H9 (cell line): Measurements from ENCODE around the gene MUC5B. TPM values are rescaled to one million over a fixed set of nuclear protein-coding genes. Genes with fewer than 3 reads are reported as not detected.
"Not testable (repeated sequence)": the region's sequence is repeated elsewhere in the genome, so short reads cannot be mapped to it uniquely, and the experiment has no call there.

Experiments used
- DNase-seq: peaks from one replicate; pipeline ENCODE4 v3.0.0-alpha.2; 2017
- H2AFZ ChIP-seq: one replicate; pipeline ENCODE4 v1.6.1; 2013; ENCODE audit warnings: mild to moderate bottlenecking, low read length, control low read depth, moderate library complexity
- H2AK5ac ChIP-seq: 2 replicates; pipeline ENCODE4 v1.6.1; 2013; ENCODE audit warnings: low read length, control low read depth, mixed read lengths; ENCODE audit not compliant: insufficient read length
- H2BK120ac ChIP-seq: one replicate; pipeline ENCODE4 v1.6.1; 2013; ENCODE audit warnings: low read depth, mild to moderate bottlenecking, low read length, control low read depth, inconsistent platforms; ENCODE audit not compliant: poor library complexity, severe bottlenecking
- H2BK12ac ChIP-seq: 2 replicates; pipeline ENCODE4 v1.6.1; 2013; ENCODE audit warnings: low read length, control low read depth, mixed read lengths, low read depth; ENCODE audit not compliant: insufficient read length
- H2BK15ac ChIP-seq: 2 replicates; pipeline ENCODE4 v1.6.1; 2013; ENCODE audit warnings: low read depth, low read length, control low read depth
- H2BK20ac ChIP-seq: one replicate; pipeline ENCODE4 v1.6.1; 2013; ENCODE audit warnings: low read depth, mild to moderate bottlenecking, low read length, control low read depth, inconsistent platforms; ENCODE audit not compliant: poor library complexity, severe bottlenecking
- H2BK5ac ChIP-seq: 2 replicates; pipeline ENCODE4 v1.6.1; 2013; ENCODE audit warnings: low read length, control low read depth, mixed read lengths; ENCODE audit not compliant: insufficient read length
- H3K14ac ChIP-seq: 2 replicates; pipeline ENCODE4 v1.6.1; 2013; ENCODE audit warnings: low read length, control low read depth; ENCODE audit not compliant: insufficient read depth
- H3K18ac ChIP-seq: 2 replicates; pipeline ENCODE4 v1.6.1; 2013; ENCODE audit warnings: low read depth, mild to moderate bottlenecking, mixed read lengths, low read length, control low read depth; ENCODE audit not compliant: insufficient read length
- H3K23ac ChIP-seq: 2 replicates; pipeline ENCODE4 v1.6.1; 2013; ENCODE audit warnings: low read length, control low read depth, mixed read lengths, low read depth; ENCODE audit not compliant: insufficient read length
- H3K23me2 ChIP-seq: 2 replicates; pipeline ENCODE4 v1.6.1; 2013; ENCODE audit warnings: low read depth, mild to moderate bottlenecking, mixed read lengths, low read length, control low read depth; ENCODE audit not compliant: insufficient read length, poor library complexity, severe bottlenecking
- H3K27ac ChIP-seq: 2 replicates; pipeline ENCODE4 v1.5.1; 2013; ENCODE audit warnings: low read length, control low read depth, mixed read lengths, low read depth; ENCODE audit not compliant: insufficient read length
- H3K27me3 ChIP-seq: 2 replicates; pipeline ENCODE4 v1.6.1; 2013; ENCODE audit warnings: low read length, control low read depth, inconsistent platforms; ENCODE audit not compliant: insufficient read depth
- H3K4ac ChIP-seq: 2 replicates; pipeline ENCODE4 v1.6.1; 2013; ENCODE audit warnings: low read depth, mild to moderate bottlenecking, control low read depth, inconsistent platforms, low read length, moderate library complexity
- H3K4me1 ChIP-seq: 2 replicates; pipeline ENCODE4 v1.6.1; 2013; ENCODE audit warnings: low read length, control low read depth, inconsistent platforms; ENCODE audit not compliant: insufficient read depth
- H3K4me2 ChIP-seq: 2 replicates; pipeline ENCODE4 v1.6.1; 2013; ENCODE audit warnings: low read length, control low read depth, mixed read lengths; ENCODE audit not compliant: insufficient read length, insufficient read depth
- H3K56ac ChIP-seq: 2 replicates; pipeline ENCODE4 v1.6.1; 2013; ENCODE audit warnings: low read depth, mild to moderate bottlenecking, mixed read lengths, low read length, control low read depth; ENCODE audit not compliant: insufficient read length
- H3K79me1 ChIP-seq: 2 replicates; pipeline ENCODE4 v1.6.1; 2013; ENCODE audit warnings: low read depth, mild to moderate bottlenecking, moderate library complexity, low read length, control low read depth, inconsistent platforms; ENCODE audit not compliant: insufficient read depth, poor library complexity, severe bottlenecking
- H3K79me2 ChIP-seq: 2 replicates; pipeline ENCODE4 v1.6.1; 2013; ENCODE audit warnings: low read length, control low read depth, inconsistent platforms; ENCODE audit not compliant: insufficient read depth
- H3K9ac ChIP-seq: 2 replicates; pipeline ENCODE4 v1.6.1; 2013; ENCODE audit warnings: low read length, control low read depth, mixed read lengths; ENCODE audit not compliant: insufficient read length; ENCODE audit errors: extremely low read depth
- H3K9me3 ChIP-seq: one replicate; pipeline ENCODE4 v1.6.1; 2013; ENCODE audit warnings: low read depth, low read length, inconsistent platforms; ENCODE audit not compliant: control insufficient read depth
- H3T11ph ChIP-seq: one replicate; pipeline ENCODE4 v1.6.1; 2013; ENCODE audit warnings: mild to moderate bottlenecking, low read length, control low read depth, inconsistent platforms
- H4K20me1 ChIP-seq: one replicate; pipeline ENCODE4 v1.6.1; 2013; ENCODE audit not compliant: control insufficient read depth, insufficient read length, insufficient read depth
- H4K5ac ChIP-seq: 2 replicates; pipeline ENCODE4 v1.6.1; 2013; ENCODE audit warnings: low read depth, mild to moderate bottlenecking, mixed read lengths, low read length, control low read depth; ENCODE audit not compliant: insufficient read length
- H4K8ac ChIP-seq: replicated peaks from 2 replicates; pipeline ENCODE4 v1.6.1; 2013; ENCODE audit warnings: low read length, control low read depth, mixed read lengths, low read depth; ENCODE audit not compliant: insufficient read length
- H4K91ac ChIP-seq: 2 replicates; pipeline ENCODE4 v1.6.1; 2013; ENCODE audit warnings: low read depth, mild to moderate bottlenecking, moderate library complexity, mixed read lengths, low read length, control low read depth; ENCODE audit not compliant: insufficient read length
- H3K27ac Mint-ChIP-seq, 3 experiments: 2 replicates in 2 of 3; 3 replicates in 1 of 3; pipeline ENCODE4 v1.8.0; 2020 to 2021; ENCODE audit warnings: mixed read lengths in 3 of 3, mild to moderate bottlenecking in 1 of 3, moderate library complexity in 1 of 3
- H3K27me3 Mint-ChIP-seq: 2 replicates; pipeline ENCODE4 v1.8.0; 2021; ENCODE audit warnings: low read depth, mild to moderate bottlenecking, moderate library complexity, mixed read lengths
- H3K36me3 Mint-ChIP-seq, 3 experiments: 2 replicates in 2 of 3; 3 replicates in 1 of 3; pipeline ENCODE4 v1.8.0; 2020 to 2021; ENCODE audit warnings: low read depth in 3 of 3, mixed read lengths in 3 of 3; ENCODE audit not compliant: insufficient read depth in 1 of 3
- H3K4me1 Mint-ChIP-seq, 2 experiments: 2 replicates each; pipeline ENCODE4 v1.8.0; 2020; ENCODE audit warnings: mixed read lengths in 2 of 2
- H3K4me3 Mint-ChIP-seq, 2 experiments: 2 replicates in 1 of 2; 3 replicates in 1 of 2; pipeline ENCODE4 v1.8.0; 2020 to 2021; ENCODE audit warnings: mild to moderate bottlenecking in 2 of 2, mixed read lengths in 2 of 2, moderate library complexity in 1 of 2
- H3K9me3 Mint-ChIP-seq, 2 experiments: 2 replicates in 1 of 2; 3 replicates in 1 of 2; pipeline ENCODE4 v1.8.0; 2020; ENCODE audit warnings: mild to moderate bottlenecking in 2 of 2, mixed read lengths in 2 of 2, moderate library complexity in 1 of 2
- WGBS: extraction: QIAGEN DNeasy Blood & Tissue Kit; methylation state at CpG from one replicate; pipeline ENCODE4 v1.1.7; 2013; ENCODE audit warnings: missing lambda C conversion rate, low lambda C conversion rate, mixed read lengths; ENCODE audit not compliant: insufficient read length; ENCODE audit errors: extremely low coverage; 5-methylcytosine and 5-hydroxymethylcytosine counted together
- total RNA-seq: library from RNA; stranded (reverse); gene quantifications from 2 replicates; pipeline ENCODE4 v1.2.1, GENCODE V29; 2021

MUC5B gene
- total RNA-seq, 1 experiment from 2014 or later: not detected

DNA sequence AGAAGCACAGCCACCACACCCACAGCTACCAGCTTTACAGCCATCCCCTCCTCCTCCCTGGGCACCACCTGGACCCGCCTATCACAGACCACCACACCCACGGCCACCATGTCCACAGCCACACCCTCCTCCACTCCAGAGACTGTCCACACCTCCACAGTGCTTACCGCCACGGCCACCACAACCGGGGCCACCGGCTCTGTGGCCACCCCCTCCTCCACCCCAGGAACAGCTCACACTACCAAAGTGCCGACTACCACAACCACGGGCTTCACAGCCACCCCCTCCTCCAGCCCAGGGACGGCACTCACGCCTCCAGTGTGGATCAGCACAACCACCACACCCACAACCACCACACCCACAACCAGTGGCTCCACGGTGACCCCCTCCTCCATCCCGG, 27.5 kb downstream of the MUC5B start:
- H4K20me1 ChIP-seq, H3K4me1 Mint-ChIP-seq, H3K9ac ChIP-seq, H4K5ac ChIP-seq, H3K27me3 ChIP-seq, H3K27ac Mint-ChIP-seq, H3K4ac ChIP-seq, H3K27ac ChIP-seq, H3K79me2 ChIP-seq, H4K91ac ChIP-seq, H3K4me3 Mint-ChIP-seq, H3K79me1 ChIP-seq, H3K23me2 ChIP-seq, H3K56ac ChIP-seq, H2BK12ac ChIP-seq, H2BK5ac ChIP-seq, H2BK15ac ChIP-seq, H2BK20ac ChIP-seq, H3K4me2 ChIP-seq, H4K8ac ChIP-seq, H3K9me3 ChIP-seq, H2AFZ ChIP-seq, H2AK5ac ChIP-seq, H3K4me1 ChIP-seq, DNase-seq, H3T11ph ChIP-seq, H3K18ac ChIP-seq, H2BK120ac ChIP-seq, H3K23ac ChIP-seq, H3K14ac ChIP-seq: not testable (repeated sequence)
- Mint-ChIP-seq H3K36me3 (peaks cover 15 to 23% (median 17%) of the 10 kb centered on the region in 3 experiments; a peak in 6 of 7 replicates), H3K27me3 (peaks cover 17% of the 10 kb centered on the region), H3K9me3 (peaks cover 56 to 58% of the 10 kb centered on the region in 2 experiments)
- WGBS: no CpG with 5 or more reads among the region's 12 CpGs
